Measurements from ENCODE around the gene CARD11.

- no peak for TF ChIP-seq ZNF70 (CRISPR knock-in tag; IDR thresholded peaks at IDR 0.05)
- no peak for TF ChIP-seq PATZ1 (CRISPR knock-in tag; IDR thresholded peaks at IDR 0.05; ENCODE audit: borderline replicate concordance)
- TF ChIP-seq GLIS3 (CRISPR knock-in tag; IDR thresholded peaks at IDR 0.05) = no peak
- TF ChIP-seq RARB (CRISPR knock-in tag; IDR thresholded peaks at IDR 0.05) = no peak
- no peak for TF ChIP-seq ZC3H10 (CRISPR knock-in tag; IDR thresholded peaks at IDR 0.05)
- TF ChIP-seq CSDC2 (CRISPR knock-in tag; IDR thresholded peaks at IDR 0.05) = no peak
- no peak for TF ChIP-seq ZFP3 (CRISPR knock-in tag; IDR thresholded peaks at IDR 0.05)
- TF ChIP-seq BACH2 (CRISPR knock-in tag; IDR thresholded peaks at IDR 0.05; ENCODE audit: borderline replicate concordance) = no peak
- no peak for TF ChIP-seq ZNF565 (CRISPR knock-in tag; conservative IDR thresholded peaks at IDR 0.05; ENCODE audit: low read depth)
- no peak for TF ChIP-seq ZFP30 (CRISPR knock-in tag; IDR thresholded peaks at IDR 0.05)
Measured at GRCh38 chr7:2997014-2997413, 46.7 kb downstream of the CARD11 start.

Data from SK-N-SH treated with all-trans-retinoic acid at 6 μM for 48 hours (cell line).